PC-3 (cell line): ENCODE measurements around the gene UBE4B. TPM values are rescaled to one million over a fixed set of nuclear protein-coding genes. Genes with fewer than 3 reads are reported as not detected.
A peak's percentile ranks its signal among the peaks of the same experiment; 100 is the strongest.

Source experiments
- ATAC-seq: fragments of 200-7000 bp; cut with Tn5 transposase; 2 replicates; pipeline ENCODE4 v1.9.1; 2020; ENCODE audit warnings: mild to moderate bottlenecking, moderate library complexity
- BruUV-seq: library from RNA; stranded (reverse); fragments of 400-500 nt; replicated peaks from 2 replicates; lab custom pipeline; 2021; lab: Mats Ljungman, UMichigan
- CTCF ChIA-PET: fragments of 300-600 bp; sonication (Branson Sonifier 250); formaldehyde crosslinking; loops from one replicate; lab custom pipeline; 2022; ENCODE audit warnings: antibody characterized with exemption; lab: Charles Lee
- POLR2A ChIA-PET: fragments of 300-600 bp; sonication (Branson Sonifier 250); formaldehyde crosslinking; loops from one replicate; lab custom pipeline; 2022; ENCODE audit warnings: antibody characterized with exemption; ENCODE audit not compliant: unreplicated experiment; lab: Charles Lee
- DNase-seq: peaks from one replicate; pipeline ENCODE4 v3.0.0-alpha.2; 2015
- H2AFZ ChIP-seq: fragments of 300-600 bp; sonication (generic); 2 replicates; pipeline ENCODE4 v1.6.0; 2016; ENCODE audit warnings: antibody characterized with exemption, low read length
- H3F3A ChIP-seq: fragments of 300-600 bp; sonication (generic); one replicate; pipeline ENCODE4 v1.6.0; 2017; ENCODE audit warnings: antibody characterized with exemption, low read length, control low read depth, mild to moderate bottlenecking; ENCODE audit not compliant: unreplicated experiment
- H3K27ac ChIP-seq: fragments of 300-600 bp; sonication (generic); 2 replicates; pipeline ENCODE4 v1.5.1; 2016; ENCODE audit warnings: mild to moderate bottlenecking, low read length
- H3K27me3 ChIP-seq: fragments of 300-600 bp; sonication (generic); 2 replicates; pipeline ENCODE4 v1.6.1; 2016; ENCODE audit warnings: low read length, mixed read lengths
- H3K36me3 ChIP-seq: fragments of 300-600 bp; sonication (generic); 2 replicates; pipeline ENCODE4 v1.6.1; 2016; ENCODE audit warnings: low read depth, mixed run types, low read length, mixed read lengths
- H3K4me1 ChIP-seq: fragments of 300-600 bp; sonication (generic); 2 replicates; pipeline ENCODE4 v1.5.1; 2016; ENCODE audit warnings: low read length; ENCODE audit not compliant: insufficient read depth
- H3K4me2 ChIP-seq: fragments of 300-600 bp; sonication (generic); 2 replicates; pipeline ENCODE4 v1.6.0; 2016; ENCODE audit warnings: low read length
- H3K4me3 ChIP-seq: fragments of 300-600 bp; sonication (generic); 2 replicates; pipeline ENCODE4 v1.5.1; 2016; ENCODE audit warnings: mild to moderate bottlenecking, low read length, mixed read lengths
- H3K79me2 ChIP-seq: fragments of 300-600 bp; sonication (generic); 2 replicates; pipeline ENCODE4 v1.6.1; 2017; ENCODE audit warnings: low read length, mixed read lengths
- H3K9ac ChIP-seq: fragments of 300-600 bp; sonication (generic); 2 replicates; pipeline ENCODE4 v1.6.0; 2016; ENCODE audit warnings: mild to moderate bottlenecking, low read length
- H3K9me2 ChIP-seq: fragments of 300-600 bp; sonication (generic); replicated peaks from 2 replicates; pipeline ENCODE4 v1.6.1; 2016; ENCODE audit warnings: mixed run types, low read length, mixed read lengths
- H3K9me3 ChIP-seq: fragments of 300-600 bp; sonication (generic); 2 replicates; pipeline ENCODE4 v1.6.1; 2016; ENCODE audit warnings: low read length, mixed read lengths
- H4K20me1 ChIP-seq: fragments of 300-600 bp; sonication (generic); 2 replicates; pipeline ENCODE4 v1.6.1; 2016; ENCODE audit warnings: low read length, mixed read lengths
- CTCF ChIP-seq: fragments of 300-600 bp; sonication (generic); conservative IDR thresholded peaks from 2 replicates; pipeline ENCODE4 v1.5.1; 2017; ENCODE audit warnings: antibody characterized with exemption, low read depth, mild to moderate bottlenecking, low read length
- EZH2 ChIP-seq: fragments of 300-600 bp; sonication (generic); IDR thresholded peaks from one replicate; pipeline ENCODE4 v1.6.1; 2017; ENCODE audit warnings: antibody characterized with exemption, mild to moderate bottlenecking, low read length; ENCODE audit not compliant: unreplicated experiment
- EZH2phosphoT487 ChIP-seq: fragments of 300-600 bp; sonication (generic); IDR thresholded peaks from 2 replicates; pipeline ENCODE4 v1.6.1; 2018; ENCODE audit warnings: mild to moderate bottlenecking, antibody characterized with exemption, low read length, borderline replicate concordance
- intact Hi-C: fragments of 100-400 bp; cut with micrococcal nuclease; formaldehyde crosslinking; loops from 2 replicates; pipeline ENCODE4 v1.9.0; 2023
- total RNA-seq: library from RNA; depleted of rRNA; stranded (reverse); fragments of >200 nt; gene quantifications from 2 replicates; pipeline ENCODE4 v1.2.3, GENCODE V29; 2014

The UBE4B gene
- total RNA-seq, 1 experiment from 2014 or later = 37.9 TPM

GRCh38 chr1:10171105-10171767 is 138.5 kb downstream of the UBE4B start:
- no peaks in the 10 kb centered on the region for H3K9me3 ChIP-seq
- no peaks in the 10 kb centered on the region for H3K27me3 ChIP-seq
- DNase-seq (no peak), ATAC-seq (no peak)
- TF ChIP-seq EZH2phosphoT487 (no peak), EZH2 (no peak), CTCF (no peak)
- no peaks in the 10 kb centered on the region for H4K20me1 ChIP-seq
- intact Hi-C loops = no loop called here
- H3F3A ChIP-seq = peaks cover 5% of the 10 kb centered on the region
- CTCF ChIA-PET = interaction anchor here (0.6 kb wide), 2 partner anchors 19 to 71 kb away, joined by 3 read pairs; no protein-coding TSS in a partner anchor
- peak overlapping the region; percentile 91 for H3K27ac ChIP-seq
- peaks cover 3% of the 10 kb centered on the region; the same call in 1 of the 2 replicates for H3K36me3 ChIP-seq
- peaks cover 27% of the 10 kb centered on the region for H3K4me1 ChIP-seq
- no peak overlapping the region for H2AFZ ChIP-seq
- H3K4me3 ChIP-seq = no peak overlapping the region
- TSS peak; percentile 58 for BruUV-seq
- no peaks in the 10 kb centered on the region for H3K79me2 ChIP-seq
- POLR2A ChIA-PET = no interaction called here
- 0 out of 2 replicates have a peak overlapping the region, but pooled peaks have one; percentile 6 for H3K9ac ChIP-seq
- H3K9me2 ChIP-seq = no peaks in the 10 kb centered on the region
- H3K4me2 ChIP-seq = peak overlapping the region; percentile 30

GRCh38 chr1:10171995-10172669 is 139.4 kb downstream of the UBE4B start:
- Histone ChIP-seq H3F3A (peaks cover 5% of the 10 kb centered on the region), H3K4me3 (no peak overlapping the region), H3K4me2 (no peak overlapping the region), H3K79me2 (no peaks in the 10 kb centered on the region), H3K9me3 (no peaks in the 10 kb centered on the region), H3K9ac (no peak overlapping the region), H3K9me2 (no peaks in the 10 kb centered on the region), H3K27me3 (no peaks in the 10 kb centered on the region), H4K20me1 (no peaks in the 10 kb centered on the region), H2AFZ (no peak overlapping the region), H3K27ac (peak overlapping the region; percentile 2; the same call in 1 of the 2 replicates), H3K36me3 (peaks cover 3% of the 10 kb centered on the region; the same call in 1 of the 2 replicates), H3K4me1 (peaks cover 27% of the 10 kb centered on the region)
- intact Hi-C loops = no loop called here
- ChIA-PET POLR2A (no interaction called here), CTCF (no interaction called here)
- ATAC-seq = no peak
- no peak for DNase-seq
- TF ChIP-seq CTCF (no peak), EZH2phosphoT487 (no peak), EZH2 (no peak)
- BruUV-seq = no TSS peak

- DNase-seq = no peak
- Histone ChIP-seq H3K36me3 (peaks cover 3% of the 10 kb centered on the region; the same call in 1 of the 2 replicates), H4K20me1 (no peaks in the 10 kb centered on the region), H3F3A (peaks cover 5% of the 10 kb centered on the region), H3K9me3 (no peaks in the 10 kb centered on the region), H3K4me3 (no peak overlapping the region), H3K9me2 (no peaks in the 10 kb centered on the region), H3K4me1 (peaks cover 27% of the 10 kb centered on the region), H2AFZ (no peak overlapping the region), H3K79me2 (no peaks in the 10 kb centered on the region), H3K27me3 (no peaks in the 10 kb centered on the region), H3K9ac (no peak overlapping the region), H3K27ac (no peak overlapping the region), H3K4me2 (no peak overlapping the region)
- CTCF ChIA-PET = no interaction called here
- intact Hi-C loops = no loop called here
- BruUV-seq = no TSS peak
- ATAC-seq = no peak
- POLR2A ChIA-PET = no interaction called here
- TF ChIP-seq EZH2phosphoT487 = no peak
- TF ChIP-seq CTCF = no peak
- no peak for TF ChIP-seq EZH2
Measured at GRCh38 chr1:10173582-10173981, 140.8 kb downstream of the UBE4B start.
